Gastroesophageal sphincter (tissue), 3 donors: ENCODE measurements around the gene DST.

ENCODE experiments used
- CTCF ChIP-seq, 4 experiments: fragments of 200-600 bp in 2 of 4; fragments of 450-650 bp in 2 of 4; sonication (generic) in 1 of 4; IDR thresholded peaks; one replicate each; pipeline ENCODE4 v1.5.1; 2017 to 2019; ENCODE audit warnings: antibody characterized with exemption in 4 of 4, mild to moderate bottlenecking in 2 of 4, moderate library complexity in 2 of 4
- POLR2A ChIP-seq, 2 donors: fragments of 450-650 bp; IDR thresholded peaks; one replicate each; pipeline ENCODE4 v1.6.1; 2017; ENCODE audit warnings: antibody characterized with exemption in 2 of 2, mild to moderate bottlenecking in 2 of 2, moderate library complexity in 1 of 2
- POLR2AphosphoS5 ChIP-seq: sonication (generic); formaldehyde crosslinking; IDR thresholded peaks from one replicate; pipeline ENCODE4 v1.6.1; 2017; ENCODE audit warnings: antibody characterized with exemption

DNA sequence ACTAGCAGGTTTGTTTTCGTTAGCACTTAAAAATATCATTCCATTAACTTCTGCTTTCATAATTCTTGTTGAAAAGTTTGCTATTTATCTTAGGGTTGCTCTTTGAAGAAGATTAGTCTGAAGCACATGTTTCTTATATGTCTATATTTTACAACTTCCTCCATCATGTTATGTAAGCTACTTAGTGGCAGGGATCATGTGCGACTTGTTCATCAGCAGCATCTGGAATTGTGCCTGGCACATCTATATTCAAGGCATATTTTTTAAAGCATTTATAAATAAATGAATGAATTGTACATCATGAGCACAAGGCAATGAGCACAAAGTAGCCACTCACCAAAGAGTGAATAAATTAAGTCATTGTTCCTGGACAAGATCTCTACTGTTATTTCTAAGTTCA is 208.1 kb downstream of the DST start:
- no peak for TF ChIP-seq CTCF (IDR thresholded peaks at IDR 0.05)
- no peak for TF ChIP-seq POLR2AphosphoS5
- TF ChIP-seq POLR2A (IDR thresholded peaks at IDR 0.05), result no peak
